Left ventricle myocardium inferior (tissue), 1 donor: ENCODE data around the gene MARCHF6. TPM values are rescaled to one million over a fixed set of nuclear protein-coding genes. Genes with fewer than 3 reads are reported as not detected.

Experiments
- DNase-seq: peaks from one replicate; pipeline ENCODE4 v3.0.0-alpha.2; 2020
- H3K27ac ChIP-seq: fragments of 200-600 bp; replicated peaks from 2 replicates; pipeline ENCODE4 v1.8.0; 2021
- H3K27me3 ChIP-seq: fragments of 200-600 bp; 2 replicates; pipeline ENCODE4 v1.8.0; 2021; ENCODE audit warnings: low read depth
- H3K36me3 ChIP-seq: fragments of 200-600 bp; 2 replicates; pipeline ENCODE4 v1.8.0; 2021
- H3K4me1 ChIP-seq: fragments of 200-600 bp; 2 replicates; pipeline ENCODE4 v1.8.0; 2021
- H3K4me3 ChIP-seq: fragments of 200-600 bp; 2 replicates; pipeline ENCODE4 v1.8.0; 2021; ENCODE audit warnings: mild to moderate bottlenecking, moderate library complexity
- H3K9me3 ChIP-seq: fragments of 200-600 bp; replicated peaks from 2 replicates; pipeline ENCODE4 v1.8.0; 2021
- intact Hi-C: fragments of 100-400 bp; cut with micrococcal nuclease; formaldehyde crosslinking; loops from one replicate; pipeline ENCODE4 v1.11.0; 2022
- total RNA-seq: library from RNA; stranded (reverse); fragmentation: NEBNext Ultra II Directional; extraction: Animal tissue kit (Norgen Biotek cat#: 25700); gene quantifications from one replicate; pipeline ENCODE4 v1.2.1, GENCODE V29; 2021
- TF ChIP-seq, protein P1 (sequence below): fragments of 200-600 bp; IDR thresholded peaks from 2 replicates; pipeline ENCODE4 v1.8.0; 2021; ENCODE audit warnings: antibody characterized with exemption, mild to moderate bottlenecking, borderline replicate concordance
- donor health status: DM: no; HTN: yes; CAD: no; lungs with severe emphysema.

Gene MARCHF6
- total RNA-seq, 1 donor from 2014 or later, result 162 TPM

DNA sequence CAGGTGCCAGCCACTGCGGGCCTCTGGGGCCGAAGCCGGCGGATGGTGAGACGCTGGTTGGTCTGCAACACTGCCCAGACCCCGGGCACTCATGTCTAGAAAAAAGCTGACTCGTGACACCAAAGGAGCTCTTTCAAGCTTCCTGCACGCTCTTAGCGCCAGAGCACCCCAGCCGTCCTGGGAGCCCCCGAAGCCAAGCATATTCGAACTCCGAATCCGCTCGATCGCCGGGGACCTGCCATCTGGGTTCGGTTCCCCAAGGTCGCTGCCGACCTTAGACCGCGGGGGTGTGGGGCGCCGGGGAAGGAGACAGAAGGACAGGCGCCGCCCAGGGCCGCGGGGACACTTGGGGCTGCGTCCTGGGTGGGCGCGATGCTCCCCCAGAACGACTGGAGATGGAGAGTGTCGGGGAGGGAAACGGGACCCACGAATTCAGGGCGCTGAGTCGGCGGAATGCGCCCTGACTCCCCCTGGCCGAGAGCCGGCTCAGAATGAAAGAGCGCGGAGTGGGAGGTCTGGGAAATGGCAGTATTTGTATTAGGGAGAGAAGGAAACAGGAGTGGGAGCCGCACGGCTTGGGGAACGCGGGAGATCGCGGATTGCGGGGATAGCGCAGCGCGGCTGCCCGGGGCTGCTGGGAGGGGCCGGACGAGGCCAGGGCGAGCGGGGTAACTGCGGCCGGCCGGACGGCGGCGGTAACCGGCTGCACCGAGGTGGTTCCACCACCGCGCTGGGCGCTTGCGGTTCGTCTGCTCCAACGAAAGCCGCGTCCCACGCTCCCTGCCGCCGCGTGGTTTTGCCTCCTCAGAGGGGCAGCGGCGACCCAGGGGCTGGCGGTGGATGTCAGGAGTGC is 20.1 kb upstream of the MARCHF6 start:
- intact Hi-C loops, result no loop called here
- DNase-seq, result peak; percentile 52
- Histone ChIP-seq H3K4me3 (peak overlapping the region; percentile 74), H3K27me3 (peaks cover 10% of the 10 kb centered on the region), H3K27ac (peak overlapping the region; percentile 82), H3K4me1 (peaks cover 67% of the 10 kb centered on the region), H3K9me3 (no peaks in the 10 kb centered on the region), H3K36me3 (no peaks in the 10 kb centered on the region)
- TF ChIP-seq, protein P1, sequence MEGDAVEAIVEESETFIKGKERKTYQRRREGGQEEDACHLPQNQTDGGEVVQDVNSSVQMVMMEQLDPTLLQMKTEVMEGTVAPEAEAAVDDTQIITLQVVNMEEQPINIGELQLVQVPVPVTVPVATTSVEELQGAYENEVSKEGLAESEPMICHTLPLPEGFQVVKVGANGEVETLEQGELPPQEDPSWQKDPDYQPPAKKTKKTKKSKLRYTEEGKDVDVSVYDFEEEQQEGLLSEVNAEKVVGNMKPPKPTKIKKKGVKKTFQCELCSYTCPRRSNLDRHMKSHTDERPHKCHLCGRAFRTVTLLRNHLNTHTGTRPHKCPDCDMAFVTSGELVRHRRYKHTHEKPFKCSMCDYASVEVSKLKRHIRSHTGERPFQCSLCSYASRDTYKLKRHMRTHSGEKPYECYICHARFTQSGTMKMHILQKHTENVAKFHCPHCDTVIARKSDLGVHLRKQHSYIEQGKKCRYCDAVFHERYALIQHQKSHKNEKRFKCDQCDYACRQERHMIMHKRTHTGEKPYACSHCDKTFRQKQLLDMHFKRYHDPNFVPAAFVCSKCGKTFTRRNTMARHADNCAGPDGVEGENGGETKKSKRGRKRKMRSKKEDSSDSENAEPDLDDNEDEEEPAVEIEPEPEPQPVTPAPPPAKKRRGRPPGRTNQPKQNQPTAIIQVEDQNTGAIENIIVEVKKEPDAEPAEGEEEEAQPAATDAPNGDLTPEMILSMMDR, result peak; percentile 38

- no peak for DNase-seq
- TF ChIP-seq, protein P1, result no peak
- Histone ChIP-seq H3K4me3 (no peak overlapping the region), H3K36me3 (no peaks in the 10 kb centered on the region), H3K27me3 (peaks cover 10% of the 10 kb centered on the region), H3K9me3 (no peaks in the 10 kb centered on the region), H3K4me1 (peaks cover 56% of the 10 kb centered on the region), H3K27ac (no peak overlapping the region)
- intact Hi-C loops, result no loop called here
Observed at GRCh38 chr5:10334831-10335230, 18.7 kb upstream of the MARCHF6 start.

- Histone ChIP-seq H3K36me3 (no peaks in the 10 kb centered on the region), H3K4me3 (no peak overlapping the region), H3K27me3 (peaks cover 10% of the 10 kb centered on the region), H3K4me1 (peaks cover 46% of the 10 kb centered on the region), H3K27ac (peak overlapping the region; percentile 71), H3K9me3 (no peaks in the 10 kb centered on the region)
- TF ChIP-seq, protein P1, result no peak
- no peak for DNase-seq
- intact Hi-C loops, result no loop called here
Observed at GRCh38 chr5:10335711-10336470, 17.6 kb upstream of the MARCHF6 start.

DNA sequence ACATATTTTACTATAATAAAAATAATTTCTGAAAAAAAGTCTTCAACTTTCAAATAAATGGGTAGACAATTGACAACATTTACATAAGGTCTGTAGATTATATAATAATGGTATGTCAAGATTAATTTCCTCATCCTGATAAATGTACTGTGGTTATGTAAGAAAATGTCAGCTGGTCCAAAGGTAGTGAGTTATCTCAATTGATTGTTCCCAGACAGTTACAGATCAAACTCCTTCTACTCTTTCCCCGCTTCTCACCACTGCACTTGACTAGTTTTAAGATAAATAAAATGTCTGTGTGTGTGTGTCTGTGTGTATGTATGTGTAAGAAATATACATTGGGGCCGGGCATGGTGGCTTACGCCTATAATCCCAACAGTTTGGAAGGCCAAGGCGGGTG is 16.4 kb upstream of the MARCHF6 start:
- TF ChIP-seq, protein P1, result no peak
- Histone ChIP-seq H3K4me1 (peaks cover 33% of the 10 kb centered on the region), H3K4me3 (no peak overlapping the region), H3K9me3 (no peaks in the 10 kb centered on the region), H3K36me3 (no peaks in the 10 kb centered on the region), H3K27ac (no peak overlapping the region), H3K27me3 (peaks cover 10% of the 10 kb centered on the region)
- intact Hi-C loops, result no loop called here
- DNase-seq, result no peak

DNA sequence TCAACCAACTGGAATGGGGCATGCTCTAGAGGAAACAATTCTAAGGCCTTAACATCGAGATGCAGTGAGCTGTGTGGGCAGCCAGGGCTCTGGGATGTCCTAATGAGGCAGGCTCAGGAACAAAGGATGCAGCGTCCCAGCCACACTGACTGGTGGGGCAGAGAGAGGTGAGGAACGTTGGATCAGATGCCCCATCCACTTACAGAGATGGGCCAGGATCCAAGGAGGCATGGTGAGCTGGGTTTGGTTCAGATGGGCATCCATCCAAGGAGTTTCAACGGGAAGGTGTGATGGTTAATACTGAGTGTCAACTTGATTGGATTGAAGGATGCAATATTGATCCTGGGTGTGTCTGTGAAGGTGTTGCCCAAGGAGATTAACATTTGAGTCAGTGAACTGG is 15.5 kb upstream of the MARCHF6 start:
- peaks cover 25% of the 10 kb centered on the region for H3K4me1 ChIP-seq
- no peaks in the 10 kb centered on the region for H3K9me3 ChIP-seq
- no peak overlapping the region for H3K27ac ChIP-seq
- DNase-seq, result no peak
- no peaks in the 10 kb centered on the region for H3K36me3 ChIP-seq
- TF ChIP-seq, protein P1, result no peak
- peaks cover 7% of the 10 kb centered on the region for H3K27me3 ChIP-seq
- H3K4me3 ChIP-seq, result no peak overlapping the region
- intact Hi-C loops, result no loop called here
